Measurements from ENCODE around the gene NLRP7. TPM values are rescaled to one million over a fixed set of nuclear protein-coding genes. Genes with fewer than 3 reads are reported as not detected.
"Not testable (repeated sequence)": the region's sequence is repeated elsewhere in the genome, so short reads cannot be mapped to it uniquely, and the experiment has no call there.

Gene NLRP7
- polyA plus RNA-seq (2011; rRNA removed), result not detected in 2 replicates
- polyA plus RNA-seq (2012; cell fraction: cytosol; rRNA removed), result not detected in 2 replicates
- polyA plus RNA-seq (2012; cell fraction: nucleus; rRNA removed), result not detected in 2 replicates
- not detected in 3 replicates for polyA plus RNA-seq (2017; fragmentation: RNase III; extraction: RNeasy Plus Mini Kit Qiagen cat#74134 plus additional on column Dnase treatment)
- polyA minus RNA-seq (2011; rRNA and poly(A)+ RNA removed), result not detected in 2 replicates

DNA sequence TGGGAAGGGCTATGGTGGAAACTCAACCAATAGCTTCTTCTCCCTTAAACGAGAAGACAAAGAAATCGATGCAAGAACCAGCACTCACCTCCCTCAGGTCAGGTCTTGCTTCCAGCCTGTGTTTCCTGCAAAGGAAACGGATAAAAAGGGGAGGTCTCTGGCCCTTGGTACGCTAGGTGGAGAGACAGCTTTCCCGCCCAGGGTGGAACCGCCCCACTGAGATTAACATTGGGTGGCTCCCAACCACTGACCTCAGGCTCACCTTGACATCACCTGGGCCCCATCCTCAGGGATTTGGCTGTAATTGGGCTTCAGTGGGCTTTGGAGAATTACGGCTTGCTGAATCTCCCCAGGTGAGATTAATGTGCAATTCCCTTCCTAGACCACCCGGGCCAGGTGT is at the start of gene NLRP7:
Gene NLRP7 (minus strand): TSS at position 150 of the 400 bp plus-strand sequence.
- CTCF ChIA-PET, result interaction anchor here (0.6 to 1.6 kb wide), 4 partner anchors 13 to 1018 kb away, joined by 3 to 5 read pairs (median 4); no protein-coding TSS in a partner anchor
- 68% methylated on average over 8 of the region's 8 CpGs for WGBS (ENCODE audit: missing lambda C conversion rate)
- H3K4me3 ChIP-seq, result no peak within 1 kb of the TSS
- no peak for TF ChIP-seq ESRRA (IDR thresholded peaks at IDR 0.05; ENCODE audit: borderline replicate concordance, low read length)
- no peak for TF ChIP-seq ZNF302 (CRISPR knock-in tag; IDR thresholded peaks at IDR 0.05)
- TF ChIP-seq, protein P1, sequence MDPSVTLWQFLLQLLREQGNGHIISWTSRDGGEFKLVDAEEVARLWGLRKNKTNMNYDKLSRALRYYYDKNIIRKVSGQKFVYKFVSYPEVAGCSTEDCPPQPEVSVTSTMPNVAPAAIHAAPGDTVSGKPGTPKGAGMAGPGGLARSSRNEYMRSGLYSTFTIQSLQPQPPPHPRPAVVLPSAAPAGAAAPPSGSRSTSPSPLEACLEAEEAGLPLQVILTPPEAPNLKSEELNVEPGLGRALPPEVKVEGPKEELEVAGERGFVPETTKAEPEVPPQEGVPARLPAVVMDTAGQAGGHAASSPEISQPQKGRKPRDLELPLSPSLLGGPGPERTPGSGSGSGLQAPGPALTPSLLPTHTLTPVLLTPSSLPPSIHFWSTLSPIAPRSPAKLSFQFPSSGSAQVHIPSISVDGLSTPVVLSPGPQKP (IDR thresholded peaks at IDR 0.05; ENCODE audit: low read depth, low read length), result no peak
- TF ChIP-seq, protein P2, sequence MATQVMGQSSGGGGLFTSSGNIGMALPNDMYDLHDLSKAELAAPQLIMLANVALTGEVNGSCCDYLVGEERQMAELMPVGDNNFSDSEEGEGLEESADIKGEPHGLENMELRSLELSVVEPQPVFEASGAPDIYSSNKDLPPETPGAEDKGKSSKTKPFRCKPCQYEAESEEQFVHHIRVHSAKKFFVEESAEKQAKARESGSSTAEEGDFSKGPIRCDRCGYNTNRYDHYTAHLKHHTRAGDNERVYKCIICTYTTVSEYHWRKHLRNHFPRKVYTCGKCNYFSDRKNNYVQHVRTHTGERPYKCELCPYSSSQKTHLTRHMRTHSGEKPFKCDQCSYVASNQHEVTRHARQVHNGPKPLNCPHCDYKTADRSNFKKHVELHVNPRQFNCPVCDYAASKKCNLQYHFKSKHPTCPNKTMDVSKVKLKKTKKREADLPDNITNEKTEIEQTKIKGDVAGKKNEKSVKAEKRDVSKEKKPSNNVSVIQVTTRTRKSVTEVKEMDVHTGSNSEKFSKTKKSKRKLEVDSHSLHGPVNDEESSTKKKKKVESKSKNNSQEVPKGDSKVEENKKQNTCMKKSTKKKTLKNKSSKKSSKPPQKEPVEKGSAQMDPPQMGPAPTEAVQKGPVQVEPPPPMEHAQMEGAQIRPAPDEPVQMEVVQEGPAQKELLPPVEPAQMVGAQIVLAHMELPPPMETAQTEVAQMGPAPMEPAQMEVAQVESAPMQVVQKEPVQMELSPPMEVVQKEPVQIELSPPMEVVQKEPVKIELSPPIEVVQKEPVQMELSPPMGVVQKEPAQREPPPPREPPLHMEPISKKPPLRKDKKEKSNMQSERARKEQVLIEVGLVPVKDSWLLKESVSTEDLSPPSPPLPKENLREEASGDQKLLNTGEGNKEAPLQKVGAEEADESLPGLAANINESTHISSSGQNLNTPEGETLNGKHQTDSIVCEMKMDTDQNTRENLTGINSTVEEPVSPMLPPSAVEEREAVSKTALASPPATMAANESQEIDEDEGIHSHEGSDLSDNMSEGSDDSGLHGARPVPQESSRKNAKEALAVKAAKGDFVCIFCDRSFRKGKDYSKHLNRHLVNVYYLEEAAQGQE (IDR thresholded peaks at IDR 0.05), result no peak
- TF ChIP-seq, protein P3, sequence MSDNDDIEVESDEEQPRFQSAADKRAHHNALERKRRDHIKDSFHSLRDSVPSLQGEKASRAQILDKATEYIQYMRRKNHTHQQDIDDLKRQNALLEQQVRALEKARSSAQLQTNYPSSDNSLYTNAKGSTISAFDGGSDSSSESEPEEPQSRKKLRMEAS (IDR thresholded peaks at IDR 0.05), result no peak
- TF ChIP-seq, protein P4, sequence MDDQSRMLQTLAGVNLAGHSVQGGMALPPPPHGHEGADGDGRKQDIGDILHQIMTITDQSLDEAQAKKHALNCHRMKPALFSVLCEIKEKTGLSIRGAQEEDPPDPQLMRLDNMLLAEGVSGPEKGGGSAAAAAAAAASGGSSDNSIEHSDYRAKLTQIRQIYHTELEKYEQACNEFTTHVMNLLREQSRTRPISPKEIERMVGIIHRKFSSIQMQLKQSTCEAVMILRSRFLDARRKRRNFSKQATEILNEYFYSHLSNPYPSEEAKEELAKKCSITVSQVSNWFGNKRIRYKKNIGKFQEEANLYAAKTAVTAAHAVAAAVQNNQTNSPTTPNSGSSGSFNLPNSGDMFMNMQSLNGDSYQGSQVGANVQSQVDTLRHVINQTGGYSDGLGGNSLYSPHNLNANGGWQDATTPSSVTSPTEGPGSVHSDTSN (IDR thresholded peaks at IDR 0.05), result no peak
- no peak for TF ChIP-seq RFX5 (IDR thresholded peaks at IDR 0.05)
- TF ChIP-seq ZC3H11A (IDR thresholded peaks at IDR 0.05), result no peak
- TF ChIP-seq KDM1A (IDR thresholded peaks at IDR 0.05; ENCODE audit: low read depth), result no peak
- TF ChIP-seq NPAS2 (CRISPR knock-in tag; IDR thresholded peaks at IDR 0.05; ENCODE audit: borderline replicate concordance), result no peak
- TF ChIP-seq NR3C1 (IDR thresholded peaks at IDR 0.05), result no peak
- TF ChIP-seq, protein P5, sequence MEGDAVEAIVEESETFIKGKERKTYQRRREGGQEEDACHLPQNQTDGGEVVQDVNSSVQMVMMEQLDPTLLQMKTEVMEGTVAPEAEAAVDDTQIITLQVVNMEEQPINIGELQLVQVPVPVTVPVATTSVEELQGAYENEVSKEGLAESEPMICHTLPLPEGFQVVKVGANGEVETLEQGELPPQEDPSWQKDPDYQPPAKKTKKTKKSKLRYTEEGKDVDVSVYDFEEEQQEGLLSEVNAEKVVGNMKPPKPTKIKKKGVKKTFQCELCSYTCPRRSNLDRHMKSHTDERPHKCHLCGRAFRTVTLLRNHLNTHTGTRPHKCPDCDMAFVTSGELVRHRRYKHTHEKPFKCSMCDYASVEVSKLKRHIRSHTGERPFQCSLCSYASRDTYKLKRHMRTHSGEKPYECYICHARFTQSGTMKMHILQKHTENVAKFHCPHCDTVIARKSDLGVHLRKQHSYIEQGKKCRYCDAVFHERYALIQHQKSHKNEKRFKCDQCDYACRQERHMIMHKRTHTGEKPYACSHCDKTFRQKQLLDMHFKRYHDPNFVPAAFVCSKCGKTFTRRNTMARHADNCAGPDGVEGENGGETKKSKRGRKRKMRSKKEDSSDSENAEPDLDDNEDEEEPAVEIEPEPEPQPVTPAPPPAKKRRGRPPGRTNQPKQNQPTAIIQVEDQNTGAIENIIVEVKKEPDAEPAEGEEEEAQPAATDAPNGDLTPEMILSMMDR (IDR thresholded peaks at IDR 0.05), result no peak
- ATAC-seq, result no peak
- FAIRE-seq, result no peak
- POLR2A ChIA-PET, result no interaction called here
- no peaks in the 10 kb centered on the region for H3K9me3 ChIP-seq
- H3K4me2 ChIP-seq, result no peak within 1 kb of the TSS
- no peak within 1 kb of the TSS for H3K27ac ChIP-seq
- no peak for DNase-seq (ENCODE audit: low read depth in 1 of 2, low spot score in 1 of 2)
- no peaks in the 10 kb centered on the region for H3K4me1 ChIP-seq

DNA sequence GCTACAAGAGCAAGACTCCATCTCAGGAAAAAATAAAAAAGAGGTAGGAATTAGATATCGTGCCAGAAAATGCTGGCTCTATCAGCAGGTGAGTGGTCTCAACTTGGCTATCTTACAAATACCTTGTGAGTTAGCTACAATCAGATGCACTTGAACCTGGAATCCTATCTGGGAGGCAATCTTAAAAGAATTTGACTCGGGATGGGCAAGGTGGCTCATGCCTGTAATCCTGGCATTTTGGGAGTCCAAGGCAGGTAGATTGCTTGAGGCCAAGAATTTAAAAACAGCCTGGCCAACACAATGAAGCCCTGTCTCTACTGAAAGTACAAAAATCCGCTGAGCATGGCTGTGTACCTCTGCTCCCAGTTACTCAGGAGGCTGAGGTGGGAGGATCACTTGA is 48.2 kb upstream of the NLRP7 start:
- ATAC-seq, result no peak
- POLR2A ChIA-PET, result no interaction called here
- WGBS (ENCODE audit: missing lambda C conversion rate), result 47% methylated on average over 3 of the region's 3 CpGs
- CTCF ChIA-PET, result interaction anchor here (0.6 kb wide), 1 partner anchor 41 kb away, joined by 3 read pairs; no protein-coding TSS in a partner anchor
- Histone ChIP-seq H3K27ac (no peak overlapping the region), H3K4me3 (no peak overlapping the region), H3K9me3 (no peaks in the 10 kb centered on the region), H3K4me2 (no peak overlapping the region), H3K4me1 (no peaks in the 10 kb centered on the region)
- TF ChIP-seq RFX5 (IDR thresholded peaks at IDR 0.05) (no peak), FOSB (CRISPR knock-in tag; IDR thresholded peaks at IDR 0.05) (no peak)
- DNase-seq (ENCODE audit: low read depth in 1 of 2, low spot score in 1 of 2), result no peak
- FAIRE-seq, result no peak

DNA sequence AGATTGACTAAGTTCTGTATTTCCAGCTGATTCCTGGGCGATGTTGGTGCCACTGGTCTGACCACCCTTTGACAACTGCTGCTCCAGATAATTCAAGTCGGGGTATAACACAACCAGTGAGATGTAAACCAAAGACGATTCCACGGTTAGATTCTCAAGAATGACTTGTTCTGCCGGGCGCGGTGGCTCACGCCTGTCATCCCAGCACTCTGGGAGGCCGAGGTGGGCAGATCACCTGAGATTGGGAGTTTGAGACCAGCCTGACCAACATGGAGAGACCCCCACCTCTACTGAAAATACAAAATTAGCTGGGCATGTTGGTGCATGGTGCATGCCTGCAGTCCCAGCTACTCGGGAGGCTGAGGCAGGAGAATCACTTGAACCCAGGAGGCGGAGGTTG is 42.2 kb upstream of the NLRP7 start:
- H3K4me3 ChIP-seq; ATAC-seq; DNase-seq (ENCODE audit: low read depth in 1 of 2, low spot score in 1 of 2); H3K27ac ChIP-seq; POLR2A ChIA-PET; H3K9me3 ChIP-seq; H3K4me2 ChIP-seq; FAIRE-seq; H3K4me1 ChIP-seq: not testable (repeated sequence)
- 61% methylated on average over 11 of the region's 11 CpGs for WGBS (ENCODE audit: missing lambda C conversion rate)
- CTCF ChIA-PET, result interaction anchor here (0.7 kb wide), 1 partner anchor 29 kb away, joined by 3 read pairs; no protein-coding TSS in a partner anchor

DNA sequence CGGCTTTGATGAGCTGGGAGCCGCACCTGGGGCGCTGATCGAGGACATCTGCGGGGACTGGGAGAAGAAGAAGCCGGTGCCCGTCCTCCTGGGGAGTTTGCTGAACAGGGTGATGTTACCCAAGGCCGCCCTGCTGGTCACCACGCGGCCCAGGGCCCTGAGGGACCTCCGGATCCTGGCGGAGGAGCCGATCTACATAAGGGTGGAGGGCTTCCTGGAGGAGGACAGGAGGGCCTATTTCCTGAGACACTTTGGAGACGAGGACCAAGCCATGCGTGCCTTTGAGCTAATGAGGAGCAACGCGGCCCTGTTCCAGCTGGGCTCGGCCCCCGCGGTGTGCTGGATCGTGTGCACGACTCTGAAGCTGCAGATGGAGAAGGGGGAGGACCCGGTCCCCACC is 35.2 kb upstream of the NLRP7 start:
- peak; percentile 39 to 41; a peak in 4 of 6 replicates for ATAC-seq
- WGBS (ENCODE audit: missing lambda C conversion rate), result 75% methylated on average over 18 of the region's 23 CpGs

DNA sequence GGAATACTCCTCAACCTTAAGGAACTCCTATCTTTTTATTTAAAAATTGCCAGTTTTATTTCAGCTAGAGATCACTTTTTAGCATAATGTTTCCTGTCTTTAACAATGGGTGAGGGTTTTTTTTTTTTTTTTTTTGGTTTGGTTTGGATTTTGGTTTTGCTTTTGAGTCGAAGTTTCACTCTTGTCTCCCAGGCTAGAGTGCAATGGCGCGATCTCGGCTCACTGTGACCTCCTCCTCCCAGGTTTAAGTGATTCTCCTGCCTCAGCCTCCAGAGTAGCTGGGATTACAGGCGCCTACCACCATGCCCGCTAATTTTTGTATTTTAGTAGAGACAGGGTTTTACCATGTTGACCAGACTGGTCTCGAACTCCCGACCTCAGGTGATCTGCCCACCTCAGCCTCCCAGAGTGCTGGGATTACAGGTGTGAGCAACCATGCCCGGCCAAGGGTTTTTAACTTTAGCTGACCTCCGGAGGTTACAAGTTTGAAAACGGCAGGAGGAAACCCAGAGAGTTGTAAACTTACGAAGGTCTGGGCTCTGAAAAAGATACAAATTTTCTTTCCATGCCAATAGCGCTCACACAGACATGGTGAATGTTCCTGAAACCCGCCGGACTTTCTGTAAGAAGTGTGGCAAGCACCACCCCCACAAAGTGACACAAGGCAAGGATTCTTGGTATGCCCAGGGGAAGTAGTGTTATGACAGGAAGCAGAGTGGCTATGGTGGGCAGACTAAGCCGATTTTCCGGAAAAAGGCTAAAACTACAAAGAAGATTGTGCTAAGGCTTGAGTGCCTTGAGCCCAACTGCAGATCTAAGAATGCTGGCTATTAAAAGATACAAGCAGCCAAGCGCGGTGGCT is 26.1 kb upstream of the NLRP7 start:
- ATAC-seq; H3K4me3 ChIP-seq; DNase-seq (ENCODE audit: low read depth in 1 of 2, low spot score in 1 of 2); H3K27ac ChIP-seq; FAIRE-seq; H3K4me2 ChIP-seq; H3K4me1 ChIP-seq; H3K9me3 ChIP-seq: not testable (repeated sequence)
- CTCF ChIA-PET, result interaction anchor here (0.7 kb wide), 1 partner anchor 458 kb away, joined by 3 read pairs; no protein-coding TSS in a partner anchor
- WGBS (ENCODE audit: missing lambda C conversion rate), result 73% methylated on average over 19 of the region's 19 CpGs
- POLR2A ChIA-PET, result interaction anchor here (0.6 kb wide), 1 partner anchor 221 kb away, joined by 3 read pairs; no protein-coding TSS in a partner anchor

More for the DNA sequence above, 35.2 kb upstream of the NLRP7 start:
- POLR2A ChIA-PET; H3K4me2 ChIP-seq; DNase-seq (ENCODE audit: low read depth in 1 of 2, low spot score in 1 of 2); H3K4me3 ChIP-seq; H3K4me1 ChIP-seq; H3K27ac ChIP-seq; H3K9me3 ChIP-seq; FAIRE-seq: not testable (repeated sequence)
- CTCF ChIA-PET, result interaction anchor here (0.6 kb wide), 1 partner anchor 335 kb away, joined by 3 read pairs; no protein-coding TSS in a partner anchor

Data from A549 (cell line).